Pons (tissue), 1 donor: ENCODE results near the gene RAB40C.

Source experiments
- DNase-seq: peaks from one replicate; pipeline ENCODE4 v3.0.0-alpha.2; 2016; ENCODE audit warnings: low spot score

The RAB40C gene

GRCh38 chr16:632486-633335 is 42.8 kb downstream of the RAB40C start:
- no peak for DNase-seq

- no peak for DNase-seq
These were observed 43.6 kb downstream of the RAB40C start for GRCh38 chr16:633336-634050.

- no peak for DNase-seq
These were observed 44.3 kb downstream of the RAB40C start for GRCh38 chr16:634051-634670.

GRCh38 chr16:634996-635395 is 45.1 kb downstream of the RAB40C start:
- no peak for DNase-seq

GRCh38 chr16:635573-636205 is 45.8 kb downstream of the RAB40C start:
- no peak for DNase-seq

GRCh38 chr16:636206-637080 is 46.6 kb downstream of the RAB40C start, which contains the start of gene METTL26:
Gene METTL26, minus strand, starts transcription at chr16:636305. Its CDS starts 15 bp downstream, at chr16:636290.
- DNase-seq, result peak; percentile 95

- peak; percentile 56 for DNase-seq
These were observed 47.5 kb downstream of the RAB40C start for GRCh38 chr16:637081-638018.

GRCh38 chr16:638034-638543 is 48.2 kb downstream of the RAB40C start:
- no peak for DNase-seq

- no peak for DNase-seq
These were observed 49.0 kb downstream of the RAB40C start for GRCh38 chr16:638836-639235.

GRCh38 chr16:640614-641013 is 50.7 kb downstream of the RAB40C start:
- DNase-seq, result no peak

- peak; percentile 50 for DNase-seq
These were observed 51.7 kb downstream of the RAB40C start, which contains the start of gene MCRIP2 for GRCh38 chr16:641326-642188. Gene MCRIP2, plus strand, starts transcription at chr16:641828. Its CDS starts 164 bp downstream, at chr16:641992.

GRCh38 chr16:642189-643049 is 52.6 kb downstream of the RAB40C start:
- peak; percentile 53 for DNase-seq

- DNase-seq, result no peak
These were observed 53.1 kb downstream of the RAB40C start for GRCh38 chr16:643050-643368.

- DNase-seq, result no peak
These were observed 54.7 kb downstream of the RAB40C start for GRCh38 chr16:644556-644955.

GRCh38 chr16:645852-646678 is 56.2 kb downstream of the RAB40C start:
- DNase-seq, result no peak

- DNase-seq, result no peak
These were observed 56.9 kb downstream of the RAB40C start for GRCh38 chr16:646679-647172.
